Amniotic stem cell (primary cell): ENCODE data around the gene NAA60.

Experiments used
- DNase-seq: peaks from one replicate; lab custom pipeline; 2025; lab: John Stamatoyannopoulos, UW

Gene NAA60

DNA sequence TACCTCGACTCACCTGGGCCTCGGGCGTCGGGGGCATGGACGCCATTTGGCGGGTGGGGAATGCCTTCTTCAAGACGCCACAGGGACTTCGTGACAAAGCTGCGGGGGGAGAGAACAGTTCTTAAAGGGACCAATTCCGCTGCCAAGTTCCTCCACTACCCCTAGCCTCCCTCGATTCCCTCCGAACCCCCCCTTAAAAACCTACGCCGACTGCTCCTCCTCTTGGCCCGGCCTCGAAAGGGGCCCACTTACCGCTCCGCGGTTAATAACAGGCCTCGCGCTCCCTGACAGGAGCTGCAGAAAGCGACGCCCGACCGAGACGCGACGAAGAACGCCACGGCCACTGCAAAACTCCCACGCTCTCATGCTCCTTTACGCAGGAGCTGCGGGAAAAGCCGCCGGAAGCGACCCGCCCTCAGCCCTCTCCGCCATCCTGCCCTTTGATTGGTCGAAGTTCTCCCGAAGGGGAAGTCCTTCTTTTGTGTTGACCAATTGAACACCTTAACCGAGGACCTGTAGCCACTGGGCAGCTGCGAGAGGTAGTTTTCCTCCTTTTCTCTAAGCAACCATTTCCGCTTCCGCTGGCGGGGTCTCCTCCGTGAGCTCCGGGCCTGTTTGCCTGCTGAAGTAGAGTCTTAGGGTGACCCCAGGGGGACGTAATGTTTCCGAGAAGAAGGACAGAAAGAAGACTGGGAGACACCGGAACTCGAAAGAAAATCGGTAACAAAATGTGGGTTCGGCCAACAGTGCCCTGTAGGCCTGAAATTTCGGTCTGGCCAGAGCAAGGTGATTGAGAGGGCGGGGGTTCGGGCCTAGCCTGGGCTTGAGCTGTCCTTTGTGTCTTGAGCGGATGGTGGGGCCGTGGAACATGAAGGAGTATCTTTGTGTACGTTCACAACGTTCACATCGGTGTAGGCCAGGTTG, at the start of gene NAA60, which contains the start of gene ZNF597:
NAA60 (plus strand) TSS at position 573 of the 924 bp plus-strand sequence. CDS start 32,548 bp downstream, outside the sequence.
ZNF597 (minus strand) TSS at position 397 of the 924 bp plus-strand sequence; CDS start at position 46, 351 bp downstream.
- peak; percentile 85 for DNase-seq

DNA sequence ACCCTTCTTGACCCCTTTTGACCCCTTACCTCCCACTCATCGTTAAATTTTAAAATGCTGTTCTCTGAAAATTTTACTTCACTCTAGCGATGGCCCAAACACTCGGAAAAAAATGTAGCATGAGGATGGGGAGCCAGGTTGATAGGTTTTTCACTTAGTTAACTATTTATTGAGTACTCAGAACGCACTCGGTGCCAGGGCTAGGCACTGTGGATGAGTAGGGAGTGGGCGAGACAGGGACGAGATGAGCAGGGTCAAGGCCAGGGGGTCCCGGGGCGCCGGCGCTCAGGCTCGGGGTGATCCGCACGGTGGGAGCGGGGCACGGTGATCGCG, 43.1 kb upstream of the NAA60 start:
- DNase-seq, result no peak

DNA sequence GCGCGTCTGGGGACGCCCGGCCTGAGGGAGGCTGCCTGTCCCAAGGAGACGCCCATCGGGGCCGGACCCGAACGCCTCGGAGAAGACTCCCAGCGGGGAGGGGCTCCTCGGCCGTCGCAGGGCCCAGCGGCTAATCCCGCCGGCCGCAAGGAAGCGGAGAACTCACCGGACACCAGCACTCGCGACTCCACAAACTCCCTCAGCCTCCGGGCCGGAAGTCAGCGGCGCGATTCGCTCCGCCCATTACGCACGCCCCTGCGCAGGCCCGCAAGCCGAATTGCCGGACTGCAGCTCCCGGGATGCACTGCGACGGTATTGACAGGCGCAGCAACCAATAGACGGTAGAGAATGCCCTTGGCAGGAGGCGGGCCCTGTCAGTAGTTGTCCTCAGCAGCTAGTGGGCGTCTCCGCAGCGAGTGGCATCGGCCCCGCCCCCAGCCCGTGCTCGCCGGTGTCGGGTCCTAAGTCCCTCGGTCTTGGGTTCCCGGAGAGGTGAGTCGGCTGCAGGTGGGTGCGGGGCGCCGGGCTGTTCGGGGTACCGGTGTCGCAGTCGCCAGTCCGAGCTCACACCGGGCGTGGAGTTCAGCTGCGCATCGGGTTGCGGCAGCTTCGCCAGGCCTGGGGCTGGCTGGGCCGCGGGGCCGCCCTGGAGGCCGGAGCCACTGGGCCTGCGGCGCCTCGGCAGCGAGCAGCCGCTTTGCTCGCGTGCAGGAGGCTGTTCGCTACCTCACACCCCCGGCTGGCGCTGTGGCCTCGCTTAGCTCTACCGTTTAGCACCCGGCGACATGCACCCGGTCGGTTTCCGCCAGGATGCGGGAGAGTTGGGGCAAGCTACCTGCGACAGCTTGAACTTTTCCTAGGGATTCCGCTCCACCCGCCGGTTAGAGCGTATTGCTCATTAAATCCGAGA, 42.4 kb upstream of the NAA60 start, which contains the start of the genes ZNF174 and ZSCAN32:
ZNF174 (plus strand) TSS at position 437 of the 910 bp plus-strand sequence. CDS start 790 bp downstream, outside the sequence.
ZSCAN32 (minus strand) TSS at position 226 of the 910 bp plus-strand sequence. CDS start 3,447 bp downstream, outside the sequence.
- peak; percentile 97 for DNase-seq

DNA sequence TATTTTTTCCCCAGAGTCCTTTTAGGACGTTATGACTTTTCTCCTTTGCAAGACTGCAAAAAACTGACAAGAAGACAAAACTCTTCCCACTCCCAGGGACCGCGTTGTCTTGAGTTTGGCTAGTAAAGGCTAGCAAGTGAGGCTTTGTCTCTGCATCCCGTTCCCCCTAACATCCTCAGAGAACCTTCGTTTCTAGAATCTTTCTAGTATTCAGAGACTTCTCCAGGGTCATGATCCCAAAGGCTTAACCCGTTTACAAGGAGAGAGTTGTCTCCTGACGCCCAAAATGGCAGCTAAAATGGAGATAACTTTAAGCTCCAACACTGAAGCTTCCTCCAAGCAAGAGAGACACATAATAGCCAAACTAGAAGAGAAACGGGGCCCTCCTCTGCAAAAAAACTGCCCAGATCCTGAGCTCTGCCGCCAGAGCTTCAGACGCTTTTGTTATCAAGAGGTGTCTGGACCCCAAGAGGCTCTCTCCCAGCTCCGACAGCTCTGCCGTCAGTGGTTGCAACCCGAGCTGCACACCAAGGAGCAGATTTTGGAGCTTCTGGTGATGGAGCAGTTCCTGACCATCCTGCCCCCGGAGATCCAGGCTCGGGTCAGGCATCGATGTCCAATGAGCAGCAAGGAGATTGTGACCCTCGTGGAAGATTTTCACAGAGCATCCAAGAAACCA, 41.6 kb upstream of the NAA60 start:
- no peak for DNase-seq

DNA sequence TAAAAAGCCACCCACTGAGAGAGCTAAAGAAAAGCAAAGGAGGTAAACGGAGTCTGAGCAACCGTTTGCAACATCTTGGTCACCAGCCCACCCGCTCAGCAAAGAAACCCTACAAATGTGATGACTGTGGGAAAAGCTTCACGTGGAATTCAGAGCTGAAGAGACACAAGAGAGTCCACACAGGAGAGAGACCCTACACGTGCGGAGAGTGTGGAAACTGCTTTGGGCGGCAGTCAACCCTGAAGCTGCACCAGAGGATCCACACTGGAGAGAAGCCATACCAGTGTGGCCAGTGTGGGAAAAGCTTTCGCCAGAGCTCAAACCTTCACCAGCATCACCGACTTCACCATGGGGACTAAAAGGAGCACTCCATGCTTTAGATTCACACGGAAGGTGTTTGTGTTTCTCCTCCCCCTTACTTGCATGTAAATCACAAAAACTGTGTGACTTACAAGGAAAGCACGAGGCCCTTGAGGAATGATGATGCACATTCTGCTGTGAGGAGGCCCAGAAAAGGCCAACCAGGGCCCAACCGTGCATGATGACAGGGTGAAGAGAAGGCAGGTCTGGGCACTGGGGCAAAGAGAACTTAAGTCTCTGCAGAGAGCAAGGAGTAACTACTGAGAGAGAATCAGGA, 34.8 kb upstream of the NAA60 start:
- no peak for DNase-seq

DNA sequence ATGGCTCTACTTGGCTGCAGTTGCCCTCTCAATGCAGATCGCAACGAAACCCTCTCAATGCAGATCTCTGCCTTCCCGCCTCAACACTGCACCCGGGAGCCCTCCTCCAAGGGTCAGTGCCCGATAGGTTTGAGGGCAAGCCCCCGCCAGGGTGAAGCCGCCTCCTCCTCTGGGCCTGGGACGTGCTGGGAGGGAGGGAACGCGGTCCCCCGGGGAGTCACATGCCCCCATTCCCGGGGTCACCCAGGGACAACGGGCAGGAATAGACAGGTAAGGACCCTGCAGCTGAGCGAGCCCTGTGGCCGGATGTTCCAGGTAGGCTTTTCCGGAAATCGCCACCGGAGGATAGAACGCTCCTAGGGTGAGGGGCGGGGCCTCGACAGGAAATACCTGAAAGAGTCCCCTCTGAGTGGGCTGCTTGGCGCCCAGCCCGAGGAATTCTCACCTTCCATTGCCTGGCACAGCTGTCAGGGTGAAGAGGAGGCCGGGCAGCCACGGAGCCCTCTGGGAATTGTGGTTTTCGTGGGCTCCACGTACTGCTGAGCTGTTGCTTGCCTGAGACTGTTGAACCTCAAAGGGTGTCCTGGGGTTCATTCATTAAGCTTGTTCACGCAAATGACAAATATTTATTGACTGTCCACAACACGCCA, 29.6 kb upstream of the NAA60 start:
- no peak for DNase-seq

DNA sequence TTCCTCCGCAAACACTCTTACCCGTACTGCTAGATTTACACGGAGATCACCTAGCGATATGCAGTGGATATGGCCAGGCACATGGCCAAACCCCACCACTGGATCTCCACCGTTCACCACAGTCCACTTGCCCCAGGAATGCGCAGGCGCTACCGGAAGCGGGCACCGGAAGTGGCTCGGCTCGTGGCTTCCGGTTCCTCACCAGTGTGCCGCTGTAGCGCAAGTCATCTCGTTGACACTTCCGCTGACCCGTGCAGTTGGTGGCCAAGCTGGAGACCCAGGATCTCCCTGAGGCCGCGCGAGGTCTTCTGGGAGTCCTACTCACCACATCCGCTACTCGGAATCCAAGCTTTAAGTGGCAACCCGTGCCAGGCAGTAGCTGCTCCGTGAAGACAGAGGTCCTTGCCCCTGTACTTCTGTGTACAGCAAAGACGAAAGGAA, 11.7 kb upstream of the NAA60 start:
- no peak for DNase-seq

DNA sequence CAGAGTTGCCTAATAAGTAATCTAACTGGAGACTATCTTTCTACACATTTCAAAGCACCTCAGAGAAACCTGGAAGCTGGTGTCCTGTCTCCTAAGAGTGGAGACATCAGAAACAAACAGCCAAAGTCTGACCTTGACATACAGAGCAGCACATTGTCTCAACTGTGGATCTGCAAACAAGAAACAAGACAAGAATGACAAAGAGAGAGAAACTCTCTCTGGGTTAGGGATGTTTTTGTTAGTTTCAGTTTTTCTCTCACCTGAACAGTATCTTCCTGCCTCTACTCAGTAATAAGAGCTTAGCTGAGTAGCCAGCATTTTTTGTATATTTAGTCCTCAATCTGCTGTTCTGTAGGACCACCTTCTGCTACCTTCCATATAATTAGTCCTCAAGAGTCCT, 9.1 kb upstream of the NAA60 start:
- DNase-seq, result no peak

DNA sequence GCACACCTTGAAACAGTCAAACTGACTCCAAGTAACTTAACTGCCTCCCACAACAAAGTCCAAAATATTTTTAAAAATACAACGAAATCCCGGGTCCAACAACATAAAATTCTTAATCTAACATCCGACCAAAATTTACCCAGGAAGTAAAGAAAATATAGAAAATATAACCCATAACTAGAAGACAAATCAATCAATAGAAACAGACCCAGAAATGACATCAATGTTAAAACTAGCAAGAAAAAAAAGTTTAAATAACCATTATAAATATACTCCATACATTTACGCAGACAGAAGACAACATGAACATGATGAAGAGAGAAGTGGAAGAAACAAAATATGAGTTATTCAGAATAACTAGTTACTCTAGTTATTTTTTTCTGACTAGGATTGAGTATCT, 3.8 kb upstream of the NAA60 start:
- no peak for DNase-seq

DNA sequence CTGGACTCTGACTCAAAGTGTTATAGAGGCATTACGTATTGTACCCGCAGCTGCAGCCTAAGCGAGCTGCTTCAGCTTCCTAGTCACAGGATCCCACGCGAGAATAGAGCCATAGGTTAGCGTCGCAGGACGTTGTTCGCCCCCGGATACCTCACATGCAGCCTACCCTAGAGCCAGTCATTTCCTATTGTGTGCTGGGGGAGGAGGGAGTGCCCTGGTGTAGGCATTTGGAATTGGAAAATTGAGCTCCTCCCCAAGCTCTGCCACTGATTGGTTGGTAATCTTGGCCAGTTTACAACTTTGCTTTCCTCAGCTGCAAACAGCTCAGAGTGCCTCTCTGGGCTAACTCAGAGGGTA, 530 bp downstream of the NAA60 start:
- DNase-seq, result no peak

DNA sequence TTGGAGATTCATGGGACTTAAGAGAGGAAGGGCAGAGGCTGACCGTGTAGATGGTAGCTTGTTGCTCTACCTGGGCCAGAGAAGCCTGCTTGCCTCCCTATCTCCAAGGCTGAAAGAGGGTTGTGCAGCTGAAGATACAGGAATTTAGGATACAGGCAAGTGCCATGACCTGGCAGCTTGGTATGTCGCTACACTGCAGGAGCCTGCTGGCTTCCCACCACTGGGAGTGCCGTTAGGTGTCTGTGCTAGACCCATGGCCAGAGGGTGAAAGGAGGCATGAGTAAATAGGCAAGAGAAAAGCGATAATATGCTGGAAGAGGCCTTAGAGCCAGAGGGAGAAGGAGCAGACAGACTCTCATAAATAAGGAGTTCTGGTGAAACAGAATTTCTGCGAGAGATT, 10.6 kb downstream of the NAA60 start:
- no peak for DNase-seq

DNA sequence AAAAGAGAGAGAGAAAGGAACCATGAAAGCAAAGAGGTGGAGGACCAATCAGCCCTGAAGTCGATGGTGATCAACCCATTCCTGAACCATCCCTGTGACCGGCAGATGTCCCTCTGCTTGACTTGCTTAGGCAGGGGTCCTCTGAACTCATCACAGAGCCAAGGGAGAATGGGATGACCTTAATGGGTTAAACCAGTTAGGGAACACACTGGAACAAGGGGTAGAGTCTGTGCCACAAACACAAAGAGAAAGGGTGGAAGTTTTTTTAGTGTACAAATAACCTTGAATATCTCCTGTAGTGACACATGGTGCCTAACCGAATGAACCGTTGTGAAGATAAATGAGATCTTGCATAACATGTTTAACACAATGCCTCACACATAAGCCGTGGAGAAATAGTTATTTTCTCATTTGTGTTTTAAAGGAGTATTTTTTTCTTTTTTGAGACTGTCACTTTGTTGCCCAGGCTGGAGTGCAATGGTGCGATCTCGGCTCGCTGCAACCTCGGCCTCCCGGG, 11.2 kb downstream of the NAA60 start:
- no peak for DNase-seq

DNA sequence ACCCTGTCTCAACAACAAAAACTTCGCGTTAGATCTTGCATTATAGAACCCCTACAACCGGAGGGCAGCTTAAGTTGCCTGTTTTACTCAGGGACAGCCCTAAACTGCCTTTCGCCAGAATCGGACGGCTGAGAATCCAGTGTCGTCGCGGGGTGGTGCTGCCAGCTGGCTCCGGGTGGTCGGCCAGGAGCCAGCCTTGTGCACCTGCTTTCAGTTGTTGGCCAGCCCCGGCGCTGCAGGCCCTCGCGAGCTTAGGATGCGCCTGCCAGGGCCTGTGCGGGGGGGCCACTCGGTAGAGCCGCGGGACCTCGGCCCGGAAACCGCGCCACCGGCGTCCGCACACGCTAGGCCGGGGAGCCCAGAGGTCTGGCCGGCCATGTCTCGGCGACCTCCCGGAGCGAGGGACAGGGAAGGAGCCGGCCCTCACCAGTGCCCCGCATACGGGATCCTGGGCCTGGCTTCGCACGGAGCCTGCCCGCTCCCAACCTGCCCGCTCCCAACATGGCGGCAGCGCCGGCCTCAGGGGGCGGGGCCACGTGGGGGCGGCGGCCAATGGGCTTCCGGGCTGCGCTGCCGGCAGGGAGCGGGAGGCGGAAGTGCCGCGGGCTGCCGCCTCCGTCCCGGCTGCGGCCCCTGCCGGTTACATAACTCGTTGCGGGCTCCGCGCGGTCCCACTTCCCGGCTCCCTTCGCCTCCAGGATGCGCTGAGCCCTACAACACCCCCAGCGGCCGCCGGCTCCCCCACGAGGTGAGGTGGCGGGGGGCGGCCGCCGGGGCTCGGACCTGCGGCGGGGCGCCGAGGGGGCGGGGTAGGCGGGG, 14.2 kb downstream of the NAA60 start:
- DNase-seq, result peak; percentile 66

DNA sequence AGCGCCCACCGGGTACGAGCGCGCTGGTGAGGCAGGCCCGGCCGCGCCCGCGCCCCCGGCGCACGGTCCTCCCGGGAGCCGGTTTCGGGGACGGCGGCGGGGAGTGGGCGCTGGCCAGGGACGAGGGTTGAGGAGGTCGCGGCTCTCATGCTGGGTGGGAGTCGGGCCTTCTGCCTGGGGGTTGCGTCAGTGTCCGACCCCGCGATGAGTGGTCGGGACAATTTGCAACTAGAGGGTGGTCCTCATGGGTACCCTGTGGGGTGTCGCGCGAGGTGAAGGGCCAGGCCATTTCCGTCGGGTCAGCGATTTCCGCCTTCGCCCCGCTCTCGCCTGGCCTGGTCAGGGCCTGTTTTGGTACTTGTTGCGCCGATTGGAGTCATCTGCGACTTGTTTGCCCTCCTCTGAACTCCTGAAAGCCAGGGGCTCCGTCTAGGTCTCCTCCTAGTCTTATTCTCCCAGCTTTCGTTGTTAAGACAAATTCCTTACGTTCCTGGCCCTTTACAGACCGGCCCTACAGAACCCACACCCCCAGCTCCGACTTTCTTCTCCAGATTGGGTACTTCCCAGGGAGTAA, 14.9 kb downstream of the NAA60 start:
- DNase-seq, result no peak

DNA sequence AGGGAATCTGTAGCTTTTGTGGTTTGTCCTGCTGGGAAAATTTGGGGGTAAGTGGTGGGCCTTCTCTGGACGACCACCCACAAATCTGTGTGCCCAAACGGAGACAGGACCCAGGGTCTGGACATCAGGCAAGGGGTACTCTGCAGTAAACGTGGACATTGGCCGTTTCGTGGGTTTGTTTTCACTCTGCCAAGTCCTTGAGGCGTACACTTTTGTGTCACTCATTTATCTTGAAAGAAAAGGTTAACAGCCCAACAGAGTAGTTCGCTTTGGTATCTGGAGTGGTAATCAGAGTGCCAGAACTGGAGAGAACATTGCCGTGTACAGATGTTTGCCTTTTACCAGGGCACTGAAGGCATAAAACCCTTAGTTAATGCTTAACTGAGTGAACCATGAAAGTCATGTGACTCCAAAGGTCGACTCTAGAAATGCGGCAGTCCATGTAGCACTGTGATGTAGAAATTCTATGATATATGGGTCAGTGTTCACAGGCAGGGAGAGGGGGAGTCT, 15.4 kb downstream of the NAA60 start:
- DNase-seq, result no peak

DNA sequence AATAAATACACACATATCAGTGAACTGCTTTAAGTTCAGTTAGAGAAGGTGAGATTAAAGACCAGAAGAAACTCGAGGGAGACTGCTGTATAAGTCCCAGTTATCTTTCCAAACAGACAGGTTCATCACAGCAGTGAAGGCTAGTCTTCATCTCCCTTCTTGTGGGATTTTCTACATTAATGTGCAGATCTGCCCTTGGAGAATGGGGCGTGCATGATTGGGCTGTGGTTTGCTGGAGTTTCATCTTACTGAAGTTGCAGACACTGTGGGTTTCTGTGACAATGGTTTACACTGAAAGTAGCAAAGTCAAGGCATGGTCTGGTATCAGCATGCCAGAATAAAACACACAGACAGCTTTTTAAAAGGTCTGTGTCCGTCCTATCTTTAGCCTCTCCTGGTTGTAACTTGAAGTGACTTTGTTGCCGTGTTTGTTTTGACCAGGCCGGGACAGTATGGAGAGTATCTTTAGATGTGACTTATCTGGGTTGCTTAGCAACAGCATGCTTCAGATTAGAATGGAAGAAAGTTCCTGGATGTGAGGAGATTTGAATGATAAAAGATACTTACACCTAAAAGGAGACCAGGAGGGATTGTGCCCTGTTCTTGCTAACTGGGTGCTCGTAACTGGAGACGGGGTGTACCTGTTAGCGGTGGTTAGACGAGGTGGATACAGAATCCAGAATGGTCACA, 16.1 kb downstream of the NAA60 start:
- no peak for DNase-seq

DNA sequence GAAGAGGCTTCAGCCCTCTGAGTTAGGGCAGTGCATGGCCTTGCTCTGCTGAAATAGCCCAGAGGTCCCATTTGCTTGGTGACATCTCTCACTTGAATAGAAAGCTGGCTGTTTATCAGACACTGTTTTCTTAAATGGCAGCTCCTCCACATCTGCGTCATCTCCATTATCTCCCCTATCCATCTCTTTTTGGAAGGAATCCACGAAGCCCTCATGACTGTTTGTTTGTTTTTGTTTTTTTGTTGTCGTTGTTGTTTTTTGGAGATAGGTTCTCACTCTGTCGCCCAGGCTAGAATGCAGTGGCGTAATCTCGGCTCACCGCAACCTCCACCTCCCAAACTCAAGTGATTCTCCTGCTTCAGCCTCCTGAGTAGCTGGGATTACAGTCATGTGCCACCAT, 16.6 kb downstream of the NAA60 start:
- DNase-seq, result no peak

DNA sequence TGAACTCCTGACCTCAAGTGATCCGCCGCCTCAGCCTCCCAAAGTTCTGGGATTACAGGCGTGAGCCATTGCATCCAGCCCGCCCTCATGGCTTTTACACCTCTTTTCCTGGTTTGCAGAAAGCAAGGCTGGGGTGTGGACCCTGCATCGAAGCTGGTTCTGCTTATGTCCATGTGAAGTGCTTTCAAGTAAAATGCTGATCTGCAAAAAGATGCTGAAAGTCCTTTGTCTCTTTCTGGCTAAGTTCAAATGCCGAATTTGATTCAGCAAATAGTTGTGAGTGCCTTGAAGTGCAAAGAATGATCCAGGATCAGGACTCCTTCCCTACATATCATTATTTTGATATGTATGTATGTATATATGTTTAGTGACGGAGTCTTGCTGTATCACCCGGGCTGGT, 17.1 kb downstream of the NAA60 start:
- no peak for DNase-seq

DNA sequence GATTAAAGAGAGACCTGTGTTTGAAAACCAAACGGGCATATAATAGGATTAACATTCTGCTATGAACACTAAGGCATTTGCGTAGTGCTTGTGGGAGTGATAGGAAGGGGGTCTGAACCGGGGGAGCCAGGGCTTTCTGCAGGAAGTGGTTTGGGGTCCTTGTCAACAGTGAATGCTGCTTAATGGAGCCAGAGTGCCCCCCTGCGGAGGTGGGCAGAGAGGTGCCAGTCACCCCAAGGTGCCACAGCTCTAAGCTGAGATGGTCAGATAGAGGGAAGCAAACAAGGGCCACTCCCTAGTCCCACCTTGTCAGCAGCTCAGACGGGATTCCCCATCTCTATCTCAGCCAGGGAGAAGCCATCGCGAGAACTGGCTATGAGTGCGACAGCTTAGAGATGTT, 17.7 kb downstream of the NAA60 start:
- no peak for DNase-seq
